Amniotic epithelial cell (primary cell): Measurements from ENCODE around the gene SHISA9.

ENCODE experiments used
- DNase-seq: peaks from one replicate; pipeline ENCODE4 v3.0.0-alpha.2; 2010; ENCODE audit warnings: low read depth

Gene SHISA9

DNA sequence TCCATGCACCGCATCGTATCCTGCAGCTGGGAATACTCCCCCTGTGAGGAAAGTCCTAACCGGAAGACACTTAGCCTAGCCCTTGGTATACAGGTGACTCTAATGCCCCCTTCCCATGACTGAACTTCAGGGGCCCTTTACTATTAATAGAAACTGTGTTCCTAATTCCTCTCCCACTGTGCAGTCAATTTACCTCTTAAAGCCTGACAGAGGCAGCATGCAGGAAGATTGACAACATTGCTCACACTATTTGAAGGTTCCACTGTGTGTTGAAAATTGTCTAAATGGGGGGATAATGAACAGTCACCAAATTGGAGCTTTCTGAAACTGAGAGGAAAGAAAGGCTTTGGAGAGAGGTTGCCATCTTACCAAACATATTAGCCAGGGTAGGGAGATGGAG is 222.6 kb downstream of the SHISA9 start:
- DNase-seq: no peak

GRCh38 chr16:13127144-13127543 is 225.7 kb downstream of the SHISA9 start:
- no peak for DNase-seq

GRCh38 chr16:13130586-13130985 is 229.2 kb downstream of the SHISA9 start:
- DNase-seq: no peak

DNA sequence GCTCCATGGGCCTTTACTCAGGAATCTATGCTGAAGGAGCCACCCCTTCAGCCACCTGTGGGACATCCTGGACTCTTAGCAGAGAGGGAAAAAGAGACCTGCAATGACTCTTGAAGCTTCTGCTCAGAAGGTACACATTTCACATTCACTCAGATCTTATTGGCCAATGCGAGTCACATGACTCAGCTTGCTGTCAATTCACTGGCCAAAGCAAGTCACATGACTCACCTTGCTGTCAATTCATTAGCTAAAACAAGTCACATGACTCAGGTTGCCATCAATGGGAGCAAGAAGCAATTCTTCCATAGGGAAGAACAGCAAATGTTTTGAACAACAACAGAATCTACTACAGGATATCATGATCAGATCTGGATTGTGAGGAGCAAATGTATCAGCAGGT is 233.4 kb downstream of the SHISA9 start:
- no peak for DNase-seq

DNA sequence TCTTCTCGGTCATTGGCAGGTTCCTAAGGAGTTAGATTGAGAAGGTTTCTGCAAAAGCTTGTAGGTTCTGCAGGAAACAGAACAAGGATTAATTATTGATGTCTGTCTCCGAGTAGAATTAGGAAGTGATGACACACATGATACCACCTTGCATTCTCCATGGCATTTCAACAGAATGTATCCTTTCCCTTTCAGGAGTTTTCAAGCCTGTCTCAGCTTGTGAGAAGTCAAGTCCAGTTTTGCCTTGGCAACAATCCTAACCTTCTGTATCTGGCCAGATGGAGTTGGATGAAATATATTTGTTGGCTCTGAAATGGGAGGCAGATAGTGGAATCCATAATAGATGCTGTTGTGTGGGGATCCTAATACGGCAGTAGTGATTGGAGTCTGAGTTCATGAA is 235.5 kb downstream of the SHISA9 start:
- DNase-seq: no peak

DNA sequence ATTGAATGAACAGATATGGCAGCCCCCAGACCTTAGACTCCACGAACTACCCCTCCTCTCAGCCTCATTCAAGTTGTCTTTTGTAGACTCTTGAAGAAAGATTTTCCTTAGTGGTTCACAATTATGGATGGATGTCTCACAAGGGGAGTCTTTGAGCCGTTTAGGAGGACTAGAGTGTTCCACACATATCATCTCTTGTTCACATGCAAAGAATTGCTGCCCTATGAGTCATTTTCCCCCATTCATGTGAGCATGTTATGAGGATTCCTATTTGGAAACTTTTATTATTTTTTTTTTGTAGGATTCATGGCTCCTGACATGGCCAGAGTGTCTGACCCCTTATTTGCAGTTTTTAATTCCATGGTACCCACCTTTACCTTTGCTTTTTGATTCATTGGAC is 237.1 kb downstream of the SHISA9 start:
- no peak for DNase-seq

DNA sequence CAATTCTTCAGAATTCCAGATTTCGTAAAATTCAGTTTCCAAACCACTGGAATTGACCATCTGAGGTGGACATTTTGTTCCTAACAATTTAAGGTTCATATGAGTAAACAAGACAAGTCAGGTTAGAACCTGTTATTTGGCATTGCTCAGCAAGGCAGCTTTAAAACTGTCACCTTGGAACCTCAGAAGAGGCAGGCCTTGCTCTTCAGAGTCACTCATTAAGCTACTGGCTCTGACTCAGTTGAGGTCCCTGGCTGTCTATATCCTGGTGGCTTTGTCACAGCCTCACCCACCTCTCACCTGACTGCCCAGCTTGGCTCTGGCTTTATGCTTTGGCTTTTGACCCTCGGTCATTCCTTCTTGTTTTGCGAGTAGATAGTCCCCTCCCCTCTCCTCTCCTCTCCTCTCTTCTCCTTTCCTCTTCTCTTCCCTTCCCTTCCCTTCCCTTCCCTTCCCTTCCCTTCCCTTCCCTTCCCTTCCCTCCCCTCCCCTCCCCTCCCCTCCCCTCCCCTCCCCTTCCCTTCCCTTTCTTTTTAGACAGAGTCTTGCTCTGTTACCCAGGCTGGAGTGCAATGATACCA is 238.4 kb downstream of the SHISA9 start:
- no peak for DNase-seq

GRCh38 chr16:13143551-13143950 is 242.2 kb downstream of the SHISA9 start:
- no peak for DNase-seq

DNA sequence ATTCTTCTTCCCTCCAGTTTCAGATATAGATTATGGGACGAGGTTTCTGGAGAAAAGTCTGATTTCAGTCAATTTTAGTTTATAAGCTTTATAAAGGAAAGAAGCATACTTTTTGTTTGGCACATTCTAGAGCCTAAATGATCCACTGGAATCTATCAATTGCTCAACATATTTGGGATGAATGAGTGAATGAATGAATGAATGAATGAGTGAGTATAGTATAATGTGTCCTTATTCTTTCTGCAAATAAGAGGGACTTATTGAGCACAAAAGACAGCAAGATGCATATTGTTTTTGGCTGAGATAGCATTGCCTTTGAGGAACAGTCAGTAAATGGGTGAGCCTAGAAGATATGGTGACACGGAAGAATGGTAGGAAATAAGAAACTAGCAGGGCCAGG is 245.4 kb downstream of the SHISA9 start:
- no peak for DNase-seq

DNA sequence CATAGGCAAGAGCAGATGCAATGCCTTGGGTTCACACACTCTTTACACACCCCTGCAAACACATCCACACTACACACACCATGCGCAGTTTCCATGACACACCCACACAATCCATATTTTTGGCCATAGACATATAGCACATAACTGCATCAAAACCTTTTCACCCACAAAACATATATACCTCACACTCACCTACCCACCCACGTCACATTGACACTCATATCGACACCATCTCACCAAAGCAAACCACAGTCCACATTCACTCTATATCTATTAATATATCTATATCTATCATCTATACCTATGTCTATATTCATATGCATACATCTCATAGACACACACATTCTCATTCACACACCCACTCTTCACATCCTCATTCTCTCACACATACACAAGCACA is 246.9 kb downstream of the SHISA9 start:
- DNase-seq: no peak

- DNase-seq: no peak
Observed at GRCh38 chr16:13148836-13149235, 247.4 kb downstream of the SHISA9 start.

DNA sequence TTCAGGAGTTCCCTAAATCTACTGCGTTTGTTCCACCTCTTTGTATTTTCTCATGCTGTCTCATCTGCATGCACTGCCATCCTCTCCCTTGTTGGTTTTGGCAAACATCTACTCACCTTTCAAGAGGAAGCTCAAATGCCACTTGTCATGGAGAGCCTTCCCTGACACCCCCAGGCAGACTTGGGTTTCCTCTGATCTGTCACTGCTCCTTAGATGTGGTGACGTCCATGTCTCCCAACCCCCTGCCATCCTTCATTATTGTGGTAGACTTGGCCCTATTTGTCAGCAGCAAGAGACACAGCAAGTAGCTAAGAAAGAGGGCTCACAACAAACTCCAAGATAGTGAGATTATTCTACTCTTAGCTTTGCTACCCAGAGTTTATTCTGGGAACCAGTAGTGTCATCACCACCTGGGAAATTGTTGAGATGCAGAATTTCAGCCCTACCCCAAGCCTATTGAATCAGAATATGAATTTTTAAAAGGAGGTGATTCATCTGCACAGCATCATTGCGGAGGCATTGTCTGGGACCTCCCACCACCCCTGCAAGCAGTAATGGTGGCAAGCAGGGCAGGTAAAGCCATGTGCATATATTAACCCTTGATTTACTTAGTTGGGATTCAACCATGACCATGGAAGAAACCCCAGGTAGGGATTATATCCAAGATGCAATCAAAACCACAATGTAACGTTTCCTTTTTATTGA is 248.9 kb downstream of the SHISA9 start:
- DNase-seq: no peak

DNA sequence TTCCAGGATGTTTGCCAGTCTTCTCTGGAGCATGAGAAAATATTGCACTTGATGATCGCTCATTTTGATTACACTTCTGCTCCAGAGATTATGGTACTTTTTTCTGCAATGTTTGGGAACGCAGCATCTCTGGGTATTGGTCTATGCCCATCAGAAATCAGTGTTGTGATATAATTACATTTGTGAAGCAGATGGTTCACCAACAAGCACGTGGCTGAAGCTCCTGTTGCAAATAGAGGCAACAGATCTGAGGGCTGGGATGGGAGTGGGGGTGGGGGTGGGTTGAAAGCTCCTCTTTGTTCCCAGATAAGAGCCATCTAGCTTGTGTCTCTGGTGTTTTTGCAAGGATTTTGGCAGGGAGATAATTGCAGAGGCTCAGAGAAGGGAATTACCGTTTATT is 252.3 kb downstream of the SHISA9 start:
- no peak for DNase-seq

- no peak for DNase-seq
Observed at GRCh38 chr16:13154799-13155198, 253.4 kb downstream of the SHISA9 start.

- DNase-seq: no peak
Observed at GRCh38 chr16:13155377-13155776, 254.0 kb downstream of the SHISA9 start.

DNA sequence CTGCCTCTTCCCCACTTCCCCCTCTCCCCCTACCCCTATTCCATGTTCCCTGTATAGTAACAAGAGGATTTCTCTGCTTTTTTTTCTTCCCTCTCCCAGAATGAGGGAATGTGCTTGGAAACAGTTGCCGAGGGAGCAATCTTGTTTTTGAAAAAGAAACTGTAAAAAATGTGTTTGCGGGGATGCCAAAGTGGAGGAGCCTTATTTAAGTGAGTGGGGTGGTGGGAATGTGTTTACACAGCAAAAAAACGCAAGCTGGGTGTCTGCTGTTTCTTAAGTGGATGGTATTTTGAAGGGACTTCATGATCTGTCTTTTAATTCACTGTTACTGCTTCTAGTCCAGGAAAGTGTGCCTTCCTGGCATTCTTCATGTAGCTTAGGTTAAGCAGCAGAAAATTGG is 254.4 kb downstream of the SHISA9 start:
- no peak for DNase-seq

- DNase-seq: no peak
Observed at GRCh38 chr16:13157082-13157481, 255.7 kb downstream of the SHISA9 start.

- DNase-seq: no peak
Observed at GRCh38 chr16:13158427-13158826, 257.0 kb downstream of the SHISA9 start.

DNA sequence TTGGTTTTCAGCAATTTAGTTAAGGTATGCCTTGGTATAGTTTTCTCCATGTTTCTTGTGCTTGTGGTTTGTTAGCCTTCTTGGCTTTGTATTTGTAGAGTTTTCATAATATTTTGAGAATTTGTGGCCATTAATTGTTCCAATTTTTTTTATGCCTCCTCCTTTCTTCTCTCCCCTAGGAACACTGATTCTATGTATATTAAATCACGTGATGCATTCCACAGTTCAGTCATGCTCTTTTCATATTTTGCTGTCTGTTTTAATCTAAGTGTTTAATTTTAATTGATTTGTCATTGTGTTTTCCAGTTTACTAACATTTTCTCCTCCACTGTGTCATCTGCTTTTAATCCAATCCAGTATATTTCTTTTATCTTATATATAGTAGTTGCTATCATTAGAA is 263.6 kb downstream of the SHISA9 start:
- DNase-seq: no peak

DNA sequence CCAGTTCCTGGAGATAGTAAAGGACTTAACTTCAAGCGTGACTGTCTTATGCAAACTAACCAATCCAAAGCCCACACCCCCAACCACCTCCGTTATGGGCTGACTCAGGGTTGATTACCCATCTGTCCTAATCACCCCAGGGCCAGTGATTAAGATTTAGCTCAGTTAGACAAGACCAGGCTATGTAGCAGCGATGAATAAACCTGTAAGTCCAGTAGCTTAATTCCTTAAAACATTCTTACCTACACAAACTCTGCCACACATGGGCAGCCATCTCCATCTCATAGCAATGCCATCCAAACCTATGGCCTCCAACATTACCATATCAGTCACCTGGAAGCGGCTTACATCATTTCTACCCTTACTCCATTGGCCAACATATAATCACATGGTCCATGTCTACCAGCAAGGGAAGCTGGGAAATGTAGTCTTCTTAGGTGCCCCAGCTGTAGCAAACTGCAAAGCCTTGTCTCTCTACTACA is 266.7 kb downstream of the SHISA9 start:
- DNase-seq: no peak

DNA sequence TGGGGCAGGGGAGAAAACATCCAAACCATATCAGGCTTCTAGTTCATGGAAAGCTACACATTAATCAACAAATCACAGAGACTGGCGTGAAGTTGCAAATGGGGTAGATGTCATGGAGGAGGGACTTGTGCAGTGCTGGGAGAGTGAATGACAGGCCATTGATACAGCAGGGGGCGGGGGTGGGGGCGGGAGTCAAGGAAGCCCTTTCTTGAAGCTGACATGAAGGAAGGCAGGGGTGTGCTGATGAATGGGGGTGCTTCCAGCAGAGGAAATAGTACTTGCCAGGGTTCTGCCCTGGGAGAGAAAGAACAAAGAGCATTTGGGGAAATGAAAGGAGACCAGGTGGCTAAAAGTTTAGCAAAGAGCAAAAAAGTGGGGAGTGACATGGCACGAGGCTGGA is 269.9 kb downstream of the SHISA9 start:
- no peak for DNase-seq

GRCh38 chr16:13176711-13177110 is 275.3 kb downstream of the SHISA9 start:
- no peak for DNase-seq

DNA sequence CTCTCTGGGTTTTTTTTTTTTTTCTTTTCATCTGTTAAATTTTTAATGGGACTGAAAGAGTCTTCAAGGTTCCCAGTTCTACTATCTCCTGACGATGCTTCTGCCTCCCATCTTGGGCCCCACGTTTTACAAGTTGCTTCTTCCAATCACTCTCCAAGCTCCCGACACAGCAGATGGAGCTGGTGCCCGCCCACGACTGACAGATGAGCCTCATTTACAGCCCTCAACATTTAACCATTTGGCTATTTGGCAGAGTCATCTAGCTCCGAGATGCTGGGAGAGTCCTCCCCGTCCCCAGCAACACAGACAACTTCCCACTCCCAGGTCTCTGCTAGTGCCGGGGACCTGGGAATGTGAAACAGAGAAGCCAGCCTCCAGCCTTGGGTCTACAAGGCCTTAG is 276.9 kb downstream of the SHISA9 start:
- no peak for DNase-seq

DNA sequence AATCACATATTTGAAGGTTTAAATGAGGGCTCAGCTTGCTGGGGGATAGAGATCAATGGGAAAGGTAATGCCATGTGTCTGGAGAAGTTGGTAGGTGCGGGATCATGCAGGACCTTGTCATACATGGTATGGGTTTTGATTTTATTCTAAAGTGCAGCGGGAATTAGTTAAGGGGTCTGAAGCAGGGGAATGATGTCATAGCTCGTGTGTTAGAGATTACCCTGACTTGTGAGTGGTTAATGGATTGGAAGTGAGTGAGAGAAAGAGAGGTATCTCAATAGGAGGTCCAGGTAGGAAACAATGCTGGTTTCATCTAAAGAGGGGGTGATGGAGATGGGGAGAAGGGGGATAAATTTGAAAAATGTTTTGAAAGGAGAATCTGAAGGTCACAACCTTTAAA is 280.0 kb downstream of the SHISA9 start:
- DNase-seq: no peak
